CD4-positive, alpha-beta T cell treated with Interferon gamma for 1 hour (primary cell): Measurements from ENCODE around the gene KRT72.

Source experiments
- DNase-seq: peaks from one replicate; pipeline ENCODE4 v3.0.0-alpha.2; 2020

Gene KRT72

DNA sequence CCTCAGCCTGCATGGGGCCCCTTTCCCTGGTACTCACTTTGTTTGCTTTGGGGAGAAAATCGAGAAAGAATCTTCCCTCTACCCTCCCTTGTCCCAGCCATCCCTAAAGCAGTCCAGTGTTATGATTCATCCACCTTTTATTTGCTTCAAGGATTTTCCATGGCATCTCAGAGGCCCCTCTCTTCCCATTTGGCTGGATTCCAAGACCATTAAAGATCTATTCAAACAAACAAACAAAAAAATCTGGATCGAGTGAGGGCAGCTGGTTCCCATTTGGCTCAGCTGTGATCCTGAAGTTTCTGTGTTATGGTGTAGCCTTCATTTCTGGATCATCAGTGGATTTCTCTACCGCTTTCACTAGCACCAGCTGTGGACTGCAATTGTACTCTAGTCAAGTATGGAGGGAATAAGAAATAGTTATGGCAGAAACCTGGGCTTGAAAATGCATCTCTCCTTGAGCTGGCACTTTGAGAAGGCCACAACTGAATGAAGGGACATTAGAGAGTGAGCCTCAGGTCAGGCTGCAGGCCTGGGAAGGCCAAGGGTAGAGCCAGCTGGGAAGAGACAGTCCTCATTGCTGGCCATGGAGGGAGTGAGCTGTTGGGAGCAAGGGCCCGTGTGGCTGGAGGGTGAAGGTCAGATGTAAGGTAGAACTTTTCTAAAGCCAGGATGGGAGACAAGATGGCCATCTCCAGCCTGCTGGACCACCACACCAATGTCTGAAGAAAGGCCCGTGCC is 62.0 kb downstream of the KRT72 start:
- DNase-seq: no peak

DNA sequence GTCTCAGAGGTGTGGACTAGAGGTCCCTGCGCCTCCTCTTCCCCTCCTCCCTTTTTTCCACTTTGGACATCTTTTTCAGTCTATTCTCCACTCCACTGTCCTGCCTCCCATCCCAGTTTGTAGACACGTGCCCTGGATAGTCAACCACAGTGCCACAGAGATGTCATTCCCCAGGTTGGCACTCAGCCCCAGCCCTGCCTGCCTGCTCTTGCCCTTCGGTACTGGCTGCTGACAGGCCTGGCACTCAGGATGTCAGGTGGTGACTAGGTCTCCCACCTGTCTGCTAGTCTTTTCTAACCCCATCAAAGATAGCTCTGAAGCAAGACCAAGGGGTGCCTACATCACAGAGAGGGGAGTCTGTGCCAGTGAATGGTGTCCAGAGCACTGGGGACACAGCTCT is 64.2 kb downstream of the KRT72 start:
- DNase-seq: no peak
